B cell (primary cell): ENCODE measurements around the gene CCDC88C. TPM values are rescaled to one million over a fixed set of nuclear protein-coding genes. Genes with fewer than 3 reads are reported as not detected.
A peak's percentile ranks its signal among the peaks of the same experiment; 100 is the strongest.

Source experiments
- ATAC-seq: fragments of 200-7000 bp; cut with Tn5 transposase; one replicate; pipeline ENCODE4 v1.10.0; 2021; ENCODE audit warnings: low read depth, mild to moderate bottlenecking, moderate number of reproducible peaks, moderate library complexity
- CTCF ChIA-PET: fragments of 350-600 bp; sonication (Branson Sonifier 250); formaldehyde crosslinking; loops from one replicate; lab custom pipeline; 2021; ENCODE audit warnings: antibody characterized with exemption, inconsistent platforms; lab: Charles Lee
- POLR2A ChIA-PET: fragments of 350-600 bp; sonication (Branson Sonifier 250); formaldehyde crosslinking; loops from one replicate; lab custom pipeline; 2021; ENCODE audit warnings: antibody characterized with exemption; lab: Charles Lee
- DNase-seq: peaks from one replicate; pipeline ENCODE4 v3.0.0; 2013
- H2AFZ ChIP-seq: 2 replicates; pipeline ENCODE4 v1.6.1; 2012; ENCODE audit warnings: mild to moderate bottlenecking, low read depth, low read length; ENCODE audit not compliant: insufficient read depth, poor library complexity, severe bottlenecking
- H3K27ac ChIP-seq, 2 donors: 1 replicate in 1 of 2; 2 replicates in 1 of 2; pipeline ENCODE4 v1.5.1; 2012 to 2013; ENCODE audit warnings: low read length in 2 of 2, mild to moderate bottlenecking in 2 of 2, moderate library complexity in 1 of 2
- H3K27me3 ChIP-seq, 4 experiments: fragments of 200-600 bp in 1 of 4; sonication (generic) in 1 of 4; replicated peaks in 1 of 4; 1 replicate in 2 of 4; 2 replicates in 2 of 4; pipeline versions ENCODE4 v1.6.1 to v1.7.0; 2013 to 2016; ENCODE audit warnings: low read length in 3 of 4, mild to moderate bottlenecking in 2 of 4, mixed read lengths in 1 of 4, moderate library complexity in 1 of 4; ENCODE audit not compliant: insufficient read depth in 4 of 4, control insufficient read depth in 3 of 4; ENCODE audit errors: control extremely low read depth in 1 of 4
- H3K36me3 ChIP-seq, 2 experiments: replicated peaks in 1 of 2; 1 replicate in 1 of 2; 2 replicates in 1 of 2; pipeline versions ENCODE4 v1.6.1 to v1.7.1; 2013; ENCODE audit warnings: low read length in 1 of 2; ENCODE audit not compliant: insufficient read depth in 2 of 2, control insufficient read depth in 1 of 2; ENCODE audit errors: control extremely low read depth in 1 of 2, extremely low read depth in 1 of 2
- H3K4me1 ChIP-seq, 2 donors: fragments of 200-600 bp in 1 of 2; sonication (generic) in 1 of 2; 1 replicate in 1 of 2; 2 replicates in 1 of 2; pipeline versions ENCODE4 v1.5.1 to v1.6.1; 2013 to 2017; ENCODE audit warnings: low read length in 2 of 2; ENCODE audit not compliant: control insufficient read depth in 2 of 2, insufficient read depth in 2 of 2
- H3K4me2 ChIP-seq: replicated peaks from 2 replicates; pipeline ENCODE3; 2012; ENCODE audit warnings: mild to moderate bottlenecking, low read depth, low read length; ENCODE audit not compliant: poor library complexity, severe bottlenecking
- H3K4me3 ChIP-seq, 5 experiments: fragments of 200-600 bp in 1 of 5; sonication (generic) in 1 of 5; 1 replicate in 3 of 5; 2 replicates in 2 of 5; pipeline versions ENCODE4 v1.5.1 to v1.7.0; 2011 to 2016; ENCODE audit warnings: low read length in 4 of 5, mild to moderate bottlenecking in 4 of 5, low read depth in 2 of 5, control low read depth in 1 of 5, moderate library complexity in 1 of 5; ENCODE audit not compliant: insufficient read depth in 1 of 5; ENCODE audit errors: control extremely low read depth in 1 of 5, extremely low read depth in 1 of 5
- H3K79me2 ChIP-seq: fragments of 200-600 bp; sonication (generic); one replicate; pipeline ENCODE4 v1.6.0; 2016; ENCODE audit warnings: low read length; ENCODE audit not compliant: control insufficient read depth, insufficient read depth
- H3K9ac ChIP-seq: fragments of 200-600 bp; sonication (generic); 2 replicates; pipeline ENCODE4 v1.6.1; 2017; ENCODE audit warnings: mild to moderate bottlenecking, low read length, moderate library complexity
- H3K9me3 ChIP-seq, 3 donors: one replicate each; pipeline versions ENCODE4 v1.6.1 to v1.7.1; 2013; ENCODE audit warnings: low read length in 2 of 3; ENCODE audit not compliant: control insufficient read depth in 2 of 3, insufficient read depth in 1 of 3; ENCODE audit errors: control extremely low read depth in 1 of 3
- H4K20me1 ChIP-seq: 2 replicates; pipeline ENCODE4 v1.6.0; 2012; ENCODE audit warnings: mild to moderate bottlenecking, low read length; ENCODE audit not compliant: insufficient read depth, control insufficient read depth, poor library complexity, severe bottlenecking
- H3K27ac Mint-ChIP-seq: one replicate; pipeline ENCODE4 v1.8.0; 2021; ENCODE audit warnings: mixed read lengths
- H3K27me3 Mint-ChIP-seq: one replicate; pipeline ENCODE4 v1.8.0; 2021; ENCODE audit warnings: mixed read lengths
- H3K4me1 Mint-ChIP-seq: one replicate; pipeline ENCODE4 v1.8.0; 2021; ENCODE audit warnings: mixed read lengths
- H3K4me3 Mint-ChIP-seq: one replicate; pipeline ENCODE4 v1.8.0; 2021; ENCODE audit warnings: mixed read lengths
- H3K9me3 Mint-ChIP-seq: one replicate; pipeline ENCODE4 v1.8.0; 2022; ENCODE audit warnings: mixed read lengths; ENCODE audit not compliant: insufficient read depth
- CTCF ChIP-seq: fragments of 200-600 bp; IDR thresholded peaks from one replicate; pipeline ENCODE4 v1.8.0; 2022; ENCODE audit warnings: antibody characterized with exemption, mild to moderate bottlenecking
- EZH2 ChIP-seq: IDR thresholded peaks from 2 replicates; pipeline ENCODE4 v1.6.1; 2012; ENCODE audit warnings: borderline replicate concordance, low read depth, mild to moderate bottlenecking, moderate library complexity, low read length; ENCODE audit not compliant: insufficient read depth, poor library complexity, severe bottlenecking
- WGBS: methylation state at CpG from one replicate; pipeline ENCODE4 v1.1.5; 2013; ENCODE audit warnings: missing lambda C conversion rate; ENCODE audit not compliant: insufficient coverage; 5-methylcytosine and 5-hydroxymethylcytosine counted together
- intact Hi-C: fragments of 100-400 bp; cut with micrococcal nuclease; formaldehyde crosslinking; loops from one replicate; pipeline ENCODE4 v1.10.0; 2022
- polyA plus RNA-seq: library from polyadenylated mRNA; depleted of rRNA; stranded (reverse); fragments of >200 nt; gene quantifications from 2 replicates; pipeline ENCODE4 v1.2.3, GENCODE V29; 2012
- total RNA-seq, 2 donors: library from RNA; stranded (reverse); fragments of 120-200 nt in 1 of 2; gene quantifications; 1 replicate in 1 of 2; 2 replicates in 1 of 2; pipeline versions ENCODE4 v1.2.3 to v1.2.4, GENCODE V29; 2013 to 2022

CCDC88C gene
- total and polyA plus RNA-seq, 2 donors (not counting 1 experiment from before 2014, with no cell fraction given): 98.7 to 181 TPM

GRCh38 chr14:91419451-91419850, 1.8 kb upstream of the CCDC88C start:
- CTCF ChIA-PET: interaction anchor here (0.7 to 19.8 kb wide), 12 partner anchors 20 to 242 kb away, joined by 3 to 289 read pairs (median 3); no protein-coding TSS in a partner anchor
- Histone ChIP-seq H3K36me3 (peaks cover 0 to 7% of the 10 kb centered on the region in 2 experiments), H3K27me3 (no peaks in the 10 kb centered on the region), H3K4me2 (peak overlapping the region; percentile 90), H3K4me3 (peak overlapping the region in 1 of 5 experiments; percentile 97), H3K9ac (peak overlapping the region; percentile 54), H2AFZ (peak overlapping the region; percentile 76), H3K27ac (peak overlapping the region; percentile 75 to 77), H3K9me3 (no peaks in the 10 kb centered on the region), H3K4me1 (peaks cover 29% of the 10 kb centered on the region in 2 donors), H4K20me1 (peaks cover 10% of the 10 kb centered on the region), H3K79me2 (peaks cover 22% of the 10 kb centered on the region)
- no peaks in the 10 kb centered on the region for H3K27me3 Mint-ChIP-seq
- H3K4me1 Mint-ChIP-seq: peaks cover 29% of the 10 kb centered on the region
- intact Hi-C loops: loop anchor here (5.0 kb wide), 1 partner anchor 412 kb away; no protein-coding TSS in a partner anchor
- no peaks in the 10 kb centered on the region for H3K9me3 Mint-ChIP-seq
- peak overlapping the region; percentile 84 for H3K4me3 Mint-ChIP-seq
- DNase-seq: no peak
- WGBS: 69% methylated on average over 2 of the region's 3 CpGs
- ATAC-seq: no peak
- POLR2A ChIA-PET: interaction anchor here (0.7 kb wide), 1 partner anchor 175 kb away, joined by 3 read pairs; the partner anchor contains the start of gene GPR68
- no peak for TF ChIP-seq CTCF
- no peak for TF ChIP-seq EZH2
- H3K27ac Mint-ChIP-seq: peak overlapping the region; percentile 90

- no peak for TF ChIP-seq EZH2
- TF ChIP-seq CTCF: peak; percentile 60
- H3K27me3 ChIP-seq: no peaks in the 10 kb centered on the region
- no peak for ATAC-seq
- intact Hi-C loops: loop anchor here (5.0 kb wide), 1 partner anchor 412 kb away; no protein-coding TSS in a partner anchor
- H3K4me3 ChIP-seq: peak overlapping the region in 4 of 5 experiments; percentile 30 to 97 (median 44)
- Mint-ChIP-seq H3K4me3 (peak overlapping the region; percentile 84), H3K27ac (peak overlapping the region; percentile 90), H3K4me1 (peaks cover 33% of the 10 kb centered on the region), H3K9me3 (no peaks in the 10 kb centered on the region), H3K27me3 (no peaks in the 10 kb centered on the region)
- ChIA-PET CTCF (interaction anchor here (0.6 to 19.8 kb wide), 19 partner anchors 8 to 242 kb away, joined by 3 to 289 read pairs (median 3); no protein-coding TSS in a partner anchor), POLR2A (interaction anchor here (0.7 to 1.9 kb wide), 3 partner anchors 69 to 175 kb away, joined by 3 to 16 read pairs (median 3); partner anchors contain the start of gene GPR68)
- DNase-seq: no peak
- peak overlapping the region; percentile 54 for H3K9ac ChIP-seq
- peaks cover 0 to 12% of the 10 kb centered on the region in 2 experiments for H3K36me3 ChIP-seq
- H3K4me1 ChIP-seq: peaks cover 33% of the 10 kb centered on the region in 2 donors
- peak overlapping the region; percentile 90 for H3K4me2 ChIP-seq
- H3K27ac ChIP-seq: peak overlapping the region; percentile 75 to 77
- H2AFZ ChIP-seq: peak overlapping the region; percentile 76
- H4K20me1 ChIP-seq: peaks cover 13% of the 10 kb centered on the region
- H3K79me2 ChIP-seq: peaks cover 27% of the 10 kb centered on the region
- H3K9me3 ChIP-seq: no peaks in the 10 kb centered on the region
- WGBS: 4% methylated on average over 12 of the region's 12 CpGs
These were observed 1.4 kb upstream of the CCDC88C start for GRCh38 chr14:91419044-91419397.
